GM11168 (cell line): ENCODE results near the gene ZSWIM6.

ENCODE experiments used
- in situ Hi-C: fragments of 300-500 bp; cut with MboI; formaldehyde crosslinking; loops from one replicate; pipeline ENCODE4 v1.12.0; 2022; ENCODE audit warnings: low sequenced_read_pairs; ENCODE audit not compliant: unreplicated experiment

Gene ZSWIM6

DNA sequence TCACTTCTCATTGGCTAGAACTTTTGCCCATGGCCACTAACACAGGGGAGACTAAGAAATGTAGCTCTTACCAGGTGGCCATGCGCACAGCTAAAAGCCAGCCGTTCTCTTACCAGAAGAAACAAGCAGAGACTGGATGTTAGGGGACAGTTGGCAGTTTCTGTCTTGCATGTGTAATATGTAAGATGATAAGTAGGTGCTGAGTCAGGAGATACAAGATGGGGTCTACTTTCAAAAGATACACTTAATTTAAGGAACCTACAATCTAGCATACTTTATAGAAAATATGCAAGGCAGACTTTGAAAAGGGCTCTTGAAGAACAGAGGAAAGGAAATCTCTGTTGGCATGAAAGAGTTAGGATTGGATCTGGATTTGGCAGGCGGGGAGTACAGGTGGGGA, 244.5 kb downstream of the ZSWIM6 start:
- in situ Hi-C loops, result no loop called here

DNA sequence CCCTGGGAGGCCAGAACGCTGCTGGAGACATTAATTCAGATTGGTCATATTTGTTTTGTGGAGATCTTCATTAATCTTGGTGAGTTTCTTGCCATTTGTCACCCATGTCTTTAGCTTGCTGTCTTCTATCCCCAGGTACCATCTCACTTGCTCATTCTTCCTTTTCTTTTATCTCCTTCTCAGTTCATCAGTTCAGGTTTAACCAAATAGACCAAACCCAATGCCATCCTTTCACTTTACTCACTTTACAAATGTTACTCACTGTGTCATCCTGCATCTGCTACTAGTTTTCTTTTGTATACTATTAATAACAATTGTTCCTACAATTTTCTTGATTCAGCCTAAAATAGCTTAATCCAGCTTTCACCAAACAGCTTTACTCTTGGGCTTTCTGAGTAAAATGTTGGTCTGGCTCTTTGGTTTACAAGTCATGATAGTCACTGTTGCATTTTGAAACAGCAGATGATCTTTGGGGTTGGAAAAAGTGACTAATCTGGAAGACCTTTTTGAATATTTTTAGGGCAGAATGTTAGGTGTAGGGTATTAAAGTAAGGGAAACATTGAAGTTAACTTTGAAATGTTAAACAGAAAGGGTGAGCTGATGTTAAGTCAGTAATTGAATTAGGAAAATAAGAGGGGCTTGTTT, 246.9 kb downstream of the ZSWIM6 start:
- in situ Hi-C loops, result no loop called here

DNA sequence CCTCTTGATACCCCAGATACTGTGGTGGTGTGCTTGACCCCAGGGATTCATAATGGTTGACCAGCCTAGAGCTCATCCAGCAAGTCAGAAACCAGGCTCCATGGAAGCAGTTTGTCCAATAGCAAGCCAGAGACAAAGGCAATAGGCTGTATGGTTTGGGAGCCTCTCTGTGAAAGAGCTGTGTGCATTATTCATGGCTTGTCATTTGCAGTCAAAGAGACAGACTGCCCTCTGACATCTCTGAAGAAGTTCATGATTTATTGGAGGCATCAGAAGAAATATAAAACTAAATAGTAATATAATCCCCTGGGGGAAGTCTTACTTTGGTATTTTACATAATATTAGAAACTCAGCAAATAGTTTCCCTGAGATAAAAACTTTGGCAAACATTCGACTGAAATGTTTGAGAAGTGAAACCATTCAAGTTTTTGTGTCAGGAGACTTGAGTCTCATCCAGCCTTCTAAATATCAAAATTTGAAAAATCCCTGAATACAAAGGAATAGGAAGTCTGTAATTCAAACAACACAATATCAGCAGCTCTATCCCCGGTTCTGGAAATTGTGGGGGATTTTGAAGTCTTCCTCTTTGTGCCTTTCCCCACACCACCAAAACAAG, 250.3 kb downstream of the ZSWIM6 start:
- in situ Hi-C loops, result no loop called here

DNA sequence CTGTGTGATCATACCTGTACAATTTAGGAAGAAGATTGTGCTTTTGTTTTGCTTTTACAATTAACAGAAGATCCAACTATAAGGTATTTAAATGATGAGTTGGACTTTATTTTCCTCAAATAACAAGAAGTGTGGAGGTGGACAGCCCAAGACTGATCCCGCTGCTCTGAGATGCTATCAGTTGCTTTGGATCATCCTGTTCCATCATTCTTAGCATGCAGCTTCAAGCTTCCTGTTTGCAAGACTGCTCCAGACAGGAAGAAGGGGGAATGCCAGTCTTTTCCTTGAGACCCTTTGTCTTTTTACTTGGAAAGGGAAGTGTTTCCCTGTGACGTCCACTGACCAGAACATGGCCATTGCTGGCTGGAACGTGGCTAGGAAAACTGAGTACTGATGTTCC, 250.8 kb downstream of the ZSWIM6 start:
- in situ Hi-C loops, result no loop called here

DNA sequence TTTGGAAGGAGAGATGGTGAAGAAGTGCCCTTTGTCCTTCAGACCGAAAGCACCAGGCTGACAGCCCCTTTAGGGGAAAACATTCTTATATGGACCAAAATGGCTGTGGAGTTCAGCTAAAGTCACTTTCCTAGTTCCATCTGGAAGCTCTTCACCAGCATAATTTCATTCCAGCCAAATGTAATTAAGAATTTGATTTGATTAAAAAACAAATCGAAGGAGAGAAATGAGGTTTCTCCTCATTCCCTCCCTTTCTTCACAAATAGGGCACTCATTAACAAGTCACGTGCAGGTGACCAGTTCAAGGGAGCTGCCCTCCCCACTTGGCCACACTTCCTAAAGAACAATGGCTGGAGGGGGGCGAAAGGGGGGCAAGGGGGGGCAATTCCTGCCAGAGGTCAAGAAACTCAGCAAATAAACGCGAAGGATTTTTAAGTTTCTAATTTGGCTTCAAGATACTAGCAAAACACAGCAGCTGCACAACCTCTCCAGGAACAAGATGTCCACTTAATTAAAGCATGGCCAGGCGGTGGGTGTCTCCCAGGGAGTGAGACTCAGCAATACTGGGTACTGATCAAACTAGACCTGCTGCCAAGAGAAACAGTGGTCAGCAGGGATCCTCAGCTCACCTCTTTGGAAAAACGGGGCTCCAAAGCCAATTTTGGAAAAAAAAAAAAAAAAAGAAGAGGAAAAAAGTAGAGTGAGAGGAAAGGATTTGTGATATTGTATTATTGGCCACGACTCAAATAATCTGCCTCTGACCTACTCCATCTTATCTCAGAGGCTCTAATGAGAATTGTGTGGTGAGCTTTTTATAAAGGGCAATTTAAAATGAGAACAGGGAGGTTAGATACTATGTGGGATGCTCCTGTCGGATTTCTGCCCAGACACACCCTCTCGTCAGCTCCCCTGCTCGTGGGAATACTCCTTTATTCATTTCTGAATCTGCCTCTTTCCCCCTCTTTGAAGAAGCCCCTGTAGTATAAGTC, 254.3 kb downstream of the ZSWIM6 start:
- in situ Hi-C loops, result no loop called here

DNA sequence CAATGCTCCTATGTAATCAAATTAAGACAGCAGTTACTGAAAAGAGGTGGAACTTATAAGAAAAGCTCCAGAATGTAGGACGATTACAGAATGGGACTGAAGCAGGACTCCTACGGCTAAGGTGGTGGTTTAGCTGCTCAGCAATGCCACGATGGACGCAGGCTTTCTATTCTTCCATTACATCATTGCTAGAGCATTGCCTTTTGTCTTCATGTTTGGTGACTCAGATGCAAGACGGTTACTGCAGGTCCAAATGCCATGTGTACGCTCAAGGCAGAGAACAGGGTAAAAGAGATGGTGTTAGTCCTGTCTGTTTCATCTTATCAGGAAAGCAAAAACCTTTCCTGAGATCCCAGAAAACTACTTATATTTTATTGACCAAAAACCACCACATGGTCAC, 255.1 kb downstream of the ZSWIM6 start:
- in situ Hi-C loops, result no loop called here

DNA sequence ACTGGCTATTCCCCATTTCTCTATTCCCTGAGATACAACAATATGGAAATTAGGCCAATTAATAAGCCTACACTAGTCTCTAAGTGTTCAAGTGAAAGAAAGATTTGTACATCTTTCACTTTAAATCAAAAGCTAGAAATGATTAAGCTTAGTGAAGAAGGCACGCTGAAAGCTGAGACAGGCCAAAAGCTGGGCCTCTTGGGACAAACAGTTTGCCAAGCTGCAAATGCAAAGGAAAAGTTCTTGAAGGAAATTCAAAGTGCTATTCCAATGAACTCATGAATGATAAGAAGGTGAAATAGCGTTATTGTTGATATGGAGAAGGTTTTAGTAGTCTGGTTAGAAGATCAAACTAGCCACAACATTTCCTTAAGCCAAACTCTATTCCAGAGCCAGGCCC, 256.2 kb downstream of the ZSWIM6 start:
- in situ Hi-C loops, result no loop called here

DNA sequence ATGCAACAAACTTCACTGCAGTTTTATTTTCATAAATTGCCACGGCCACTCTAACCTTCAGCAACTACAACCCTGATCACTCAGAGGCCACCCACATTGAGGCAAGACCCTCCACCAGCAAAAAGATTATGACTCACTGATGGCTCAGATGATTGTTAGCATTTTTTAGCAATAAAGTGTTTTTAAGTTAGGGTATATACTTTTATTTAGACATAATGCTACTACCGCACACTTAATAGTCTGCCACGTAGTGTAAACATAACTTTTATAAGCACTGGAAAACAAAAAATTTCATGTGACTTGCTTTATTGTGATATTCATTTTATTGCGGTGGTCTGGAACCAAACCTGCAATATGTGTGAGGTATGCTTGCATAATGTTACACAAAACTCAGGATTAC, 257.9 kb downstream of the ZSWIM6 start:
- in situ Hi-C loops, result no loop called here

DNA sequence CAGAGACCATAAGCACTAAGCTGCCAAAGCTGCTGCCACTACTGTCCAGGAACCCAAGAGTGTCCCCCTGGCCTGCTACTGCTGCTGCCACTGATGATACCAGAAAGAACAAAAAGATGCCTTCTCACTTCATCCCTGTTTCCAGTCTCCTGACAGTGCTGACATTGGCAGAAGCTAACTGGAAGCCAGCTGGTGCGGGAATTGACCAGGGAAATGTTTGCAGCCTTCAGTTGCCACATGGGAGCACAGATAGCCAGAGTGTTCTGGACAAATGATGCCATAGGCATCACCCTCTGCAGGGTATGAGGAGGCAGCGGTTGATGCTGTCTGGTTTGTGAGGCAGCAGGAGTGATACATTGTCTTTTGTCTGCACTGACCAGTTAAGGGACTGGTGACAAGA, 258.4 kb downstream of the ZSWIM6 start:
- in situ Hi-C loops, result no loop called here

DNA sequence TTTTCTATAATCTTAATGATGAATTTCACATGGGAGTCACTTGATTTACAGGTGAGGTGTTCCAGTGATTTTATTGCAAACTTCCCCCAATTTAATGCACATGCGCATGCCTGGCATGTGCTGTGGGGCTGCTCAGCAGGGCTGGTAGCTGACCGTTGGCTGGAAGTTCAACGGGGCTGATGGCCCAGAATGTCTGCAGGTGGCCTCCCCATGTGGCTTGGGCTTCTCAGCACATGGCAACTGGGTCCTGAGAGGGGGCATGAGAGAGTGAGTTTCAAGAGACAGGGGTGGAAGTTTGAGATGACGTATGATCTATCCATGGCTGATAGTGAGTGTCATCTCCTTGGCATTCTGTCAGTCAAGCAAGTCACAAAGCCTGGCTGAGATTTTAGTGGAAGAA, 259.8 kb downstream of the ZSWIM6 start:
- in situ Hi-C loops, result no loop called here

DNA sequence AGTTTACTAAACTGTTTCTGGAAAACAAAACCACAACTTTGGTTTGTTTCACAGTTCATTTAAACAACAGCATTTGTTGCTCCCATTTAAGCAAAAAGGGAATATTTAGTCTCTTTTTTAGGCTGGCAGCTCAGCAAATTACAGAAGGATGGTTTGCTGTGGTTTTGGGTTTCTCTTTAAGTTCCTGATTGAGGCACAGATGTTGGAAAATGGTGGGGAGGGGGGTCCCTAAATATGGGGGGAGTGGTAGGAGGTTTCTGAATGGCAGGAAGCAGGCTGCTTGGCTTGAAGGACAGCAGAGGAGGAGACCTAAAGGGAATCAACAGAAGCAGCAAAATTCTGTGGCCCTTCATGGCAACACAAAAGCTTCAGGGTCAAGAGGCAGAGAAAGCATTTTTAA, 263.4 kb downstream of the ZSWIM6 start:
- in situ Hi-C loops, result no loop called here
